GM12872 (cell line): ENCODE measurements around the gene PGLYRP3.

Source experiments
- TF ChIP-seq, protein P1 (sequence below): IDR thresholded peaks from 3 replicates; pipeline ENCODE4 v1.5.1; 2011; ENCODE audit warnings: low read depth, mild to moderate bottlenecking, low read length, moderate library complexity; ENCODE audit not compliant: insufficient read depth

The PGLYRP3 gene

DNA sequence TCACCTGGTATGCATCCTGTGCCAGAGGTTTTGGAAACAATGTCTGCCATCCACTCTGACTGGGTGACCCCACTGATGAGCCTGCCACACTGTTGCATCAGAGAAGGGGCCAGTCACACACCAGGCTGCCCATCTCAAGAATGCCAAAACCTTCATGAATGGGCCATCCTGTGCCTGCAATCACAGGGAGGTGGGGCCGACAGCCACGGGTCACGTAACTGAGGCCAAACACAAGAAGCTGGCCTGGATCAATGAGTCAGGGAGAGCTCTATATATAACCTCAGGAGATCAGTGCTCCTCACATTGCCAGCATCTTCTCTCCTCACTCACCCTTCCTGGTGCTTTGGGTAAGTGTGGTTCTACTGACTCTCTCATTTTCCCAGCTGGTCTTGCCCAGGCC, 53.4 kb downstream of the PGLYRP3 start, which contains the start of gene LORICRIN:
LORICRIN (plus strand) TSS at position 301 of the 400 bp plus-strand sequence. CDS start 1,263 bp downstream, outside the sequence.
- TF ChIP-seq, protein P1, sequence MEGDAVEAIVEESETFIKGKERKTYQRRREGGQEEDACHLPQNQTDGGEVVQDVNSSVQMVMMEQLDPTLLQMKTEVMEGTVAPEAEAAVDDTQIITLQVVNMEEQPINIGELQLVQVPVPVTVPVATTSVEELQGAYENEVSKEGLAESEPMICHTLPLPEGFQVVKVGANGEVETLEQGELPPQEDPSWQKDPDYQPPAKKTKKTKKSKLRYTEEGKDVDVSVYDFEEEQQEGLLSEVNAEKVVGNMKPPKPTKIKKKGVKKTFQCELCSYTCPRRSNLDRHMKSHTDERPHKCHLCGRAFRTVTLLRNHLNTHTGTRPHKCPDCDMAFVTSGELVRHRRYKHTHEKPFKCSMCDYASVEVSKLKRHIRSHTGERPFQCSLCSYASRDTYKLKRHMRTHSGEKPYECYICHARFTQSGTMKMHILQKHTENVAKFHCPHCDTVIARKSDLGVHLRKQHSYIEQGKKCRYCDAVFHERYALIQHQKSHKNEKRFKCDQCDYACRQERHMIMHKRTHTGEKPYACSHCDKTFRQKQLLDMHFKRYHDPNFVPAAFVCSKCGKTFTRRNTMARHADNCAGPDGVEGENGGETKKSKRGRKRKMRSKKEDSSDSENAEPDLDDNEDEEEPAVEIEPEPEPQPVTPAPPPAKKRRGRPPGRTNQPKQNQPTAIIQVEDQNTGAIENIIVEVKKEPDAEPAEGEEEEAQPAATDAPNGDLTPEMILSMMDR: no peak

DNA sequence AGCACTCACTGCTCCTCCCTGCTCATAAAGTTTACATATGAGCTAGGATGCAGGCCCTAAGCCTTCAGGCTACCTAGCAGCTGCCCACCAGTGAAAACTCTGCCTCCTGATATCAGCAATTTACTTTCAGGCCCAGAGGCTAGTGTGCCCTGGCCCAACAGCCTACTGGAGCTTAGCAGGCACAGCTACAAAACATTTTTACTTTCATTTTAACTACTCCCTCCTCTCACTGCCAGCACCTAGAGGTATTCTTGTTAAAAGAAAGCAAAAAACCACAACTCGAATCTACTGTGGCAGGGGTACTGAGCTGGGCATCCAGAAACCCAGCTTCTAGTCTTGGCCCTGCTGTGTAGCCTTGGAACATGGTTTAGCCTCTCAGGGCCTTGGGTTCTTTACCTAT, 59.1 kb downstream of the PGLYRP3 start:
- TF ChIP-seq, protein P1: no peak

- TF ChIP-seq, protein P1: no peak
Measured at GRCh38 chr1:153253076-153253475, 59.7 kb downstream of the PGLYRP3 start.

- TF ChIP-seq, protein P1: no peak
Measured at GRCh38 chr1:153251988-153252387, 60.8 kb downstream of the PGLYRP3 start.

- TF ChIP-seq, protein P1: no peak
Measured at GRCh38 chr1:153251562-153251961, 61.2 kb downstream of the PGLYRP3 start.

- TF ChIP-seq, protein P1: no peak
Measured at GRCh38 chr1:153251087-153251486, 61.7 kb downstream of the PGLYRP3 start.

GRCh38 chr1:153250166-153250565, 62.6 kb downstream of the PGLYRP3 start:
- TF ChIP-seq, protein P1: no peak
